GM12891 (cell line): ENCODE results near the gene ROGDI.

Experiments used
- PAX5 ChIP-seq: IDR thresholded peaks from 2 replicates; pipeline ENCODE4 v1.6.1; 2011; ENCODE audit warnings: low read length, moderate library complexity, mild to moderate bottlenecking; ENCODE audit not compliant: insufficient read depth, severe bottlenecking
- POLR2A ChIP-seq: IDR thresholded peaks from 2 replicates; pipeline ENCODE4 v1.6.1; 2011; ENCODE audit warnings: low read depth, low read length, control low read depth
- POLR2AphosphoS5 ChIP-seq: IDR thresholded peaks from 2 replicates; pipeline ENCODE4 v1.6.1; 2011; ENCODE audit warnings: low read depth, low read length, control low read depth
- POU2F2 ChIP-seq: IDR thresholded peaks from 2 replicates; pipeline ENCODE4 v1.6.1; 2011; ENCODE audit warnings: low read depth, mild to moderate bottlenecking, control low read depth, low read length, moderate library complexity
- SPI1 ChIP-seq: IDR thresholded peaks from 2 replicates; pipeline ENCODE4 v1.6.1; 2011; ENCODE audit warnings: low read depth, low read length, control low read depth
- TAF1 ChIP-seq: IDR thresholded peaks from 2 replicates; pipeline ENCODE4 v1.6.1; 2011; ENCODE audit warnings: low read depth, low read length, control low read depth

DNA sequence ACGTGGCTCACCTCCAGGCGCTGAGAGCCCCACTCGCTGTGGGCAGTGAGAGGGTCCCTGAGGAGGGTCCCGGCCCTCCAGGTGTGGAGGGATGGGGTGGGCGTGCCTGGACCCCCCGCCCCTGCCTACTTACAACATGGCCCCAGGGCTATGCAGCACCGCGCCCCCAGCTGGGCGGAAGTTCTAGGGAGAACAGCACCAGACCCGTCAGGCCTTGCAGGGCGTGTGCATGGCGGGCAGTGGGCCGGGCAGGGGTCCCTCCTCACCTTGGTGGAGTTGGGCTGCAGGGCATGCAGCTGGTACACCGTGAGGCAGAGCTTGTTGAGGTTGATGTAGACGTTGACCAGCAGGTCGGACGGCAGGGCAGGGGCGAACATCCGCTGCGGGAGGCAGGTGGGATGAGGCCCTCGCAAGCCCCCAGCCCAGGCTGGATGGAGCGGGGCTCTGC is 4.6 kb downstream of the ROGDI start:
- no peak for TF ChIP-seq POLR2AphosphoS5
- no peak for TF ChIP-seq POLR2A
- no peak for TF ChIP-seq SPI1
- TF ChIP-seq POU2F2: no peak
- TF ChIP-seq TAF1: no peak
- TF ChIP-seq PAX5: no peak
